ENCODE data around the gene PRPF18.

The PRPF18 gene

GRCh38 chr10:13587391-13587790, 626 bp downstream of the PRPF18 start:
- no peak for TF ChIP-seq CTCF (IDR thresholded peaks at IDR 0.05)

GRCh38 chr10:13589316-13589715, 2.6 kb downstream of the PRPF18 start:
- TF ChIP-seq CTCF (IDR thresholded peaks at IDR 0.05) = peak; percentile 37; the same call in 1 of the 2 replicates

- TF ChIP-seq CTCF (IDR thresholded peaks at IDR 0.05) = no peak
Observed at GRCh38 chr10:13590886-13591285, 4.1 kb downstream of the PRPF18 start.

- no peak for TF ChIP-seq CTCF (IDR thresholded peaks at IDR 0.05)
Observed at GRCh38 chr10:13592306-13592705, 5.5 kb downstream of the PRPF18 start.

GRCh38 chr10:13593535-13593934, 6.8 kb downstream of the PRPF18 start:
- TF ChIP-seq CTCF (IDR thresholded peaks at IDR 0.05) = no peak

DNA sequence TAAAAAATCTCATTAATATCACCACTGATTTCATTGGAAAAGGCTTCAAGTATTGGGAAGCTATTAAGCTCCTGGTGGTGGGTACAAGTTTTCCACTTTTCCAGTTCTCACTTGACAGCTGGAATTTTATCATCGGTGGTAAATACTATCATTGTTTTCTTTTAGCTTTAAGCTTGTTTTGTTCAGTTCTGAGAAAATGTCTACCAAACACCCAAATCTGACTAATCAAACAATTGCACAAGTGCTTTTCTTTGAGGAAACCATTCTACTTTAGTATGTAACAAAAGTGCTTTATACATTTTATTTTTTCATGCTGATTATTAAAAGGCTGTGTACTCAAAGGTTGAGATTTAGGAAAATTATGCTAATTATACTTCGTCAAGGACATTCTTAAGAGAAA, 7.9 kb downstream of the PRPF18 start:
- no peak for TF ChIP-seq CTCF (IDR thresholded peaks at IDR 0.05)

DNA sequence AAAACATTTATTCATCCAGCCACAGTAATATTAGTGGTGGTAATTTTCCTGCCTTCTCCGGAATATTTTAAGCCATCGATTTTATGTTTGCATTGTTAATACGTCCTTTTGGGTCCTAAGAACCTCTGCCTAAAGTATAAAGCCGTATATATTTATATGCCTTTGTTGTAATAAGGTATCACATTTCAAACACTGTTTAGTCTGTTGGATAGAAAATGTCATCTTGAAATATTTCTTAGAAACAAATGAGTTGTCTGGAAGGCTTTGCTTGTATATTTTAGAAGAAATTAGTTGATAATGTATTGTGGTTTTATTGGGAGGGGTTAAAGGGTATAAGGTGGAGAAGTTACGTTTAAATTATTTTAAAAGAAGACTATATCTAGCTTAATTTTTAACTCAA, 11.1 kb downstream of the PRPF18 start:
- TF ChIP-seq CTCF (IDR thresholded peaks at IDR 0.05) = no peak

DNA sequence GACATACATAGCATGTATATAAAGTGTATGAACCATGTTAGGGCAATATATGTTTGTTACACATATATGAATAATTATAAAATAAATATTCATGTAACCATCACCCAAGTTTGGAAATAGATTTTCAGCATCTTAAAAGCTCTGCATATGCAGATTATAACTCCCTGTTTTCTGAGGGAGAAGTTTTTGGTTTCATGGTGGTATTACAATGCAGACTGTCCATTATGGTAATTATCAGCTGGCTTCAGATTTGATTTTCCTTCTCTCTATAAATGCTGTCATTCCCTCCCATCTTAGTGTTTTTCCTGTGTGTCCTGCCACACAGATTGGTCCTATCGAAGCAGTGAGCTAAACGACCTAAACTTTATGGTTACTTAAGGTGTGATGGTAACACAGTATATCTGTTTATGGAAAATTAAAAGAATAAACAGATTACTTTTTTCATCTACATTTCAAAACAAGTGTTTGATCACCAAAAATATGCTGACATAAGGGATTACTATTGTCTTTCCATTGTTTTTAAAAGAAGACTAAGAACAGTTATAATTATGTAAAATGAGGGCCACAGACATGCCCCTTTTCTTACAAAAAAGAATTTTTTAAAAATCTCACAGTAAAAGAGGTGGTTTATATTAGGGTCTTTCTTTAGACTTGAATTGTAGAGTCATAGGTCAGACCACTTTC, 17.7 kb downstream of the PRPF18 start:
- no peak for TF ChIP-seq CTCF (IDR thresholded peaks at IDR 0.05)

Measured in LNCAP (cell line).